GM04504 (cell line): Measurements from ENCODE around the gene ALPP.
"Not testable (repeated sequence)": the region's sequence is repeated elsewhere in the genome, so short reads cannot be mapped to it uniquely, and the experiment has no call there.

Experiments used
- DNase-seq: peaks from one replicate; pipeline ENCODE4 v3.0.0-alpha.2; 2012; ENCODE audit warnings: low read depth

The ALPP gene

GRCh38 chr2:232341061-232341738 lies 37.4 kb upstream of the ALPP start:
- no peak for DNase-seq

- no peak for DNase-seq
Observed at GRCh38 chr2:232341739-232342126, 36.8 kb upstream of the ALPP start.

- DNase-seq = no peak
Observed at GRCh38 chr2:232342635-232343565, 35.7 kb upstream of the ALPP start.

GRCh38 chr2:232343821-232344220 lies 34.7 kb upstream of the ALPP start:
- no peak for DNase-seq

- no peak for DNase-seq
Observed at GRCh38 chr2:232345251-232345650, 33.3 kb upstream of the ALPP start.

GRCh38 chr2:232347369-232347768 lies 31.2 kb upstream of the ALPP start:
- DNase-seq = no peak

- no peak for DNase-seq
Observed at GRCh38 chr2:232348936-232349335, 29.6 kb upstream of the ALPP start.

GRCh38 chr2:232349546-232349945 lies 29.0 kb upstream of the ALPP start:
- DNase-seq = no peak

GRCh38 chr2:232349946-232350635 lies 28.5 kb upstream of the ALPP start:
- no peak for DNase-seq

GRCh38 chr2:232350804-232351685 lies 27.5 kb upstream of the ALPP start:
- no peak for DNase-seq

GRCh38 chr2:232351686-232352510 lies 26.7 kb upstream of the ALPP start:
- DNase-seq = no peak

GRCh38 chr2:232352511-232353091 lies 25.9 kb upstream of the ALPP start:
- DNase-seq = no peak

GRCh38 chr2:232353096-232353495 lies 25.5 kb upstream of the ALPP start:
- no peak for DNase-seq

GRCh38 chr2:232353660-232354059 lies 24.9 kb upstream of the ALPP start:
- DNase-seq = no peak

- DNase-seq = no peak
Observed at GRCh38 chr2:232354069-232354468, 24.5 kb upstream of the ALPP start.

GRCh38 chr2:232361646-232362045 lies 16.9 kb upstream of the ALPP start:
- DNase-seq = no peak

GRCh38 chr2:232362174-232362900 lies 16.2 kb upstream of the ALPP start:
- DNase-seq = no peak

- not testable (repeated sequence) for DNase-seq
Observed at GRCh38 chr2:232363064-232363783, 15.3 kb upstream of the ALPP start.
